ENCODE measurements around the gene SRF.

The SRF gene

DNA sequence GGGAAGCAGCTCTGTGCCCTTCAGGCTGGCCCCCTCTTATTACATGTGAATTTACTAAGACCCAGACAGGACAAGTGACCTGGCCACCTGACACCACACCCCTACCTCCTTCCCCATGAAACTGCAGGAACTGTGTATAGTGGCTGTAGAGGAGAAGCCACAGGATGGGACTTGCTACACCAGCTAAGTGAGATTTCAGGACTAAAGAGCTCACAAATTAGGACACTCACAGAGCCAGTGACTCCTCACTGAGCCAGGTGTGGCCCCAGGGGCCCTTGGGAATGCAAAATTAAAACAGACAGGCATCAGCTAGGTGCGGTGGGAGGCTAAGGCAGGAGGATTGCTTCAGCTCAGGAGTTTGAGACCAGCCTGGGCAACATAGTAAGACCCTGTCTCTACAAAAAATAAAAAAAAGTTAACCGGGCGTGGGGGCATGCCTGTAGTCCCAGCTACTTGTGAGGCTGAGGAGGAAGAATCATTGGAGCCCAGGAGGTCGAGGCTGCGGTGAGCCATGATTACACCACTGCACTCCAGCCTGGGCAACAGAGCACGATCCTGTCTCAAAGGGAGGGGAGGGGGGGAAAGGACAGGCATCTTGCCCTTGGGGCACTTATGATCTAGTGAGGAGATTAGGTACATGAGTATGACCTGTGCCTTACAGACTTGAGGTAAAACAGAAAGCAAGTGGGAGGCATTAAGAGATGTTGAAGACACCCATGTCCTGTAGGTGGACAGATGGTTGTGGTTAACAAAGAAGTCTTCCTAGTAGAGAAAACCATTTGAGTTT, 23.2 kb upstream of the SRF start:
- no peak for DNase-seq (ENCODE audit: low read depth in 2 of 2)

DNA sequence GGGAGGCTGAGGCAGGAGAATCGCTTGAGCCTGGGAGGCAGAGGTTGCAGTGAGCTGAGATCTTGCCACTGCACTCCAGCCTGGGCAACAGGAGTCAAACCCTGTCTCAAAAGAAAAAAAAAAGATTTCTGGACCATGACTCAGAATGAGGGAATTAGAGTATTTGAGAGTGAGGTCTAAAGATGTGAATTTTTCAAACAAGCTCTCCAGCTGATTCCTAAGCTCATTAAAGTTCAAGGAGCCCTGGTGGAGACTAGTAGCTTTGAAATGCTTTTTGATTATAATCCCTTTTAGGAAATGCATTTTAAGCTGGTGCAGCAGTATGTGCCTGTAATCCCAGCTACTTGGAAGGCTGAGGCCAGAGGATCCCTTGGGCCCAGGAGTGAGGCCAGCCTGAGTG, 21.8 kb upstream of the SRF start:
- no peak for DNase-seq (ENCODE audit: low read depth in 2 of 2)

DNA sequence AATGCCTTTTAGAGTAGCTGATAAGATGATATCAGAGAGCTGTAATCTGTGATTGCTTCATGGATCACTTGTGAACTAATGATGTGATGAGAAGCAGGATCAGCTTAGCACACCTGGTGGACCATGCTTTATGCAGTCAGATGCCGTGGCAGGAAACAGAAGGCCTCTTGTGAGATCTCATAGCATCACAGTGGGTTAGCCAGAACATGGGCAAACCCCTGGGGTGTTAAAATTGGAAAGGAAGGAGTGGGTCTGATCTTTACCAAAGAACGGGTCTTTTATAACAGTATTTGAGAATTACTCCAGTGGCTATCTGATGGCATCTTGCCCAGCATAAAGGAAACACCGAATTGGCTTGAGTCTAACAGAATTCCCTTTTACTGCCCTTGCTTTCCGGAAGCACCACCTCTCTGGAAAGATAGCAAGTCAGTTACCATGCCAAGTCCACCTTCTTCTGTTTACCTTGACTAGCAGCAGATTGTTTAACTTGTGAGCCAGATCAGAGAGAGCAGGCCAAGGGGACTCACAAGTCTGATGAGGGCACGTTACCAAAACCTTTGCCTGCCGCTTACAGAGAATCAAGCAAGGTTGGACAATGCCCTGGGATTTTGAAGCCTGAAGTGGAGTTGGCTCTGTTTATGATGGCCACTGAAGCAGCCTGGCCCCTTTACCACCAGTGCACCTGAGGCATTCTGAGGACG, 20.9 kb upstream of the SRF start:
- DNase-seq (ENCODE audit: low read depth in 2 of 2) = no peak

DNA sequence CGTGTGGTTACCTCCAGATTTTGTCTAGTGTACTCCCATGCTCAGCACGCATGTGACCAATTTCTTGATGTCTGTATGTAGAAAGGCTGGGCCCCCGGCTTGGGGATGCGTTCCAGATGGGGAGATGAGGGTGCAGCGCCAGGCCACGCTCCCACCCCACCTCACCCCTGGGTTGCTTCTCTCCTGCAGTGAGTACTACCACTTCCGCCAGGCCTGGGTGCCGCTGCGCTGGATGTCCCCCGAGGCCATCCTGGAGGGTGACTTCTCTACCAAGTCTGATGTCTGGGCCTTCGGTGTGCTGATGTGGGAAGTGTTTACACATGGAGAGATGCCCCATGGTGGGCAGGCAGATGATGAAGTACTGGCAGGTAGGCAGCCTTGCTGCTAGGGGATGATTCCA, 11.5 kb upstream of the SRF start:
- no peak for DNase-seq (ENCODE audit: low read depth in 2 of 2)

- no peak for DNase-seq (ENCODE audit: low read depth in 2 of 2)
Observed at GRCh38 chr6:43163899-43164298, 7.2 kb upstream of the SRF start.

GRCh38 chr6:43170417-43170930, 595 bp upstream of the SRF start:
- DNase-seq (ENCODE audit: low read depth in 2 of 2) = no peak

GRCh38 chr6:43171707-43172103, 636 bp downstream of the SRF start:
- no peak for DNase-seq (ENCODE audit: low read depth in 2 of 2)

DNA sequence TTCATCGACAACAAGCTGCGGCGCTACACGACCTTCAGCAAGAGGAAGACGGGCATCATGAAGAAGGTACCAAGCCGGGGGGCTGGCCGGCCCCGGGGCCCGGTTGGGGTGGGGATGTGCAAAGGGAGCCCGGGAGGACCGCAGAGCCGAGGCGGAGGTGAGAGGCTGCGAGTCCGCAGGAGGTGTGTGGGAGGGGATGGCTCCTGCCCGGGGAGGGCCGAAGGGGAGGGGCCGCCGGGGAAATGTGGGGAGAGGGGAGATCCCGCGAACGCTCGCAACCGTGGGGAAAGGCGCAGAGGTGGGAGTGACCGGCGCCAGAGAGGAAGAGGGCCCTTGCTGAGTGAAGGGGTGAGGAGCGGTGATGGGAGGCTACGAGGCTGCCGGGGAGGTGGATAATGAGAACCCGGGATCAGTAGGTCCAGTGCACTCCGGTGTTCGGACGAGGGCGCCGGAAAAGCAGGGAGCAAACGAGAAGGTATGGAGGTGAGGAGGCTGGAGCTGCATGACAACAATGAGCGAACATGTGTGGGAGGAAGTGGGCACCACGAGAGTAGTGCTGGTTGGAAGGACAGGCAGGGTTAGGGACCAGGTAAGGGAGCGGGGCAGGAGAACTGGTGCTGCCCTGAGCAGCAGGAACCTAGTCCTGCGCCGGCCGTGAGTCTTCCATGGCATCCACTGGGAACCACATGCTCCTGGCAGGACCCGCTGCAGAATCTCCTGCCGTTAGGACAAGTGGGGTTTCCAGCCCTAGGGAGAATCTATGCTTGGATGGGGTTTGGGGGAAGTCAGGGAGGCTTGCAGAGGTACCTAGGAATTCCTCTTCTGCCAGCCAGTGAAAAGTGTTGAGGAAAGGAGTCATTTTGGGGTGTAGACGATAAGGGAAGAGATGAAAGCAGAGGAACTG, 1.3 kb downstream of the SRF start:
- no peak for DNase-seq (ENCODE audit: low read depth in 2 of 2)

DNA sequence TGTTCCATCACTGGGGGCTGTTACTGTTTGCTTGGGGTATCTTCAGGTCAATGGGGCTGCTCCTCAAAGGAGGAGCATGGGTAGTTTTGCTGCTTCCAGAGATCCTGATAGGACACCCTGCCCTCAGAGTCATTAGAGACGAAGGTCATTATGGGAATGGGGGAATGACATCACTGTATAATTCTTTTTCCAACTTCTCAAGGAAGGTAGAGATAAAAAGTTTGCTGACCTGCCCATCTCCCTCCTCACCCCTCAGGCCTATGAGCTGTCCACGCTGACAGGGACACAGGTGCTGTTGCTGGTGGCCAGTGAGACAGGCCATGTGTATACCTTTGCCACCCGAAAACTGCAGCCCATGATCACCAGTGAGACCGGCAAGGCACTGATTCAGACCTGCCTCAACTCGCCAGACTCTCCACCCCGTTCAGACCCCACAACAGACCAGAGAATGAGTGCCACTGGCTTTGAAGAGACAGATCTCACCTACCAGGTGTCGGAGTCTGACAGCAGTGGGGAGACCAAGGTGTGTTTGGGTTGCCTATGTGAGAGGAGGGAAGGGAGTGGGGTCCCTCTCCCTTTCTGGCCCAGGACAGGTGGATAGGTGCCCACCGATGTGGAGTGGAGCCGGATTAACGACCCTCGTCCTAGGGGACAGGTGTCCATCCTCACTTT, 2.7 kb downstream of the SRF start:
- no peak for DNase-seq (ENCODE audit: low read depth in 2 of 2)

- peak; percentile 67 to 86 for DNase-seq (ENCODE audit: low read depth in 2 of 2)
Observed at GRCh38 chr6:43174263-43175112, 3.4 kb downstream of the SRF start.

- DNase-seq (ENCODE audit: low read depth in 2 of 2) = no peak
Observed at GRCh38 chr6:43175676-43176422, 4.8 kb downstream of the SRF start.

DNA sequence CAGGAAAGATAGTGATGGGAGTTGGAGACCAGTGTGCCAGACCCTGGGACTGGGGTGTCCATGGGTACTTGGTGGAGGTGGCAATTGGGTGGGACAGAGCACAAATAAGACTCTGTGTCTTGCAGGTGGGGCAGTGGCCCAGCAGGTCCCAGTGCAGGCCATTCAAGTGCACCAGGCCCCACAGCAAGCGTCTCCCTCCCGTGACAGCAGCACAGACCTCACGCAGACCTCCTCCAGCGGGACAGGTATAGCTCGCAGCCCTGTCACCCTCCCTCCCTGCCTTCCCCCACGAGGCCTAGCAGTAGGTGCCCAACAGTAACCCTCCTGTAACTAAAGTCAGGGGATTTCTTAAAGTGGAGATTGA, 5.3 kb downstream of the SRF start:
- DNase-seq (ENCODE audit: low read depth in 2 of 2) = no peak

- DNase-seq (ENCODE audit: low read depth in 2 of 2) = no peak
Observed at GRCh38 chr6:43178150-43178549, 7.1 kb downstream of the SRF start.

- no peak for DNase-seq (ENCODE audit: low read depth in 2 of 2)
Observed at GRCh38 chr6:43178951-43179830, 8.1 kb downstream of the SRF start.

DNA sequence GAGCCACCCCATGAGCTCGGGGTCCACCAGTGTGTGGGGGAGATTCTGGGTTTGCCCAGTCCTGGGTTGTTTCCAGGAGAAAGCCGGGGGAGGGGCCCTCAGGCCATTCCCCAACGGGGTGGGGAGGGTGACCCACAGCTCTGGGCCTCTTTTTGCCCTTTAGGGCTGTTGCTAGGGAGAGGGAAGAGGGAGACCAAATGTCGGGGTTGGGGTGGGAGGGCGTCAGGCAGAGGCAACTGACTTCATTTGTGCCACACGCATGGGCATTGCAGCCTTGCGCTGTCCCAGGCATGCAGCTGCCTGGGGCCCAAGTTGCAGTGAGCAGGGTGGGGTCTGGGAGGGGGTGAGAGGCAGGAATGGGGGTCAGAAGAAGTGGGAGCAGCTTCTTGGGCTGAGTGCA, 9.0 kb downstream of the SRF start:
- no peak for DNase-seq (ENCODE audit: low read depth in 2 of 2)

GRCh38 chr6:43180985-43181384, 9.9 kb downstream of the SRF start:
- DNase-seq (ENCODE audit: low read depth in 2 of 2) = no peak

GRCh38 chr6:43181621-43181941, 10.5 kb downstream of the SRF start:
- no peak for DNase-seq (ENCODE audit: low read depth in 2 of 2)

- DNase-seq (ENCODE audit: low read depth in 2 of 2) = peak; percentile 47 to 60
Observed at GRCh38 chr6:43181942-43182860, 11.1 kb downstream of the SRF start, which contains the start of gene CUL9. CUL9 (plus strand) TSS chr6:43182196; CDS start chr6:43184311, 2,115 bp downstream.

All from stimulated activated CD4-positive, alpha-beta T cell treated with anti-CD3 and anti-CD28 coated beads, Interleukin-1b, Interleukin-23, amount 100 ng/mL, for 1 hour (primary cell).